MCF 10A (cell line): ENCODE results near the gene CDKL5. TPM values are rescaled to one million over a fixed set of nuclear protein-coding genes. Genes with fewer than 3 reads are reported as not detected.
A peak's percentile ranks its signal among the peaks of the same experiment; 100 is the strongest.

ENCODE experiments used
- BruUV-seq: library from RNA; stranded (reverse); fragments of 400-500 nt; replicated peaks from 2 replicates; lab custom pipeline; 2021; lab: Mats Ljungman, UMichigan
- CTCF ChIA-PET: fragments of 300-600 bp; sonication (Branson Sonifier 250); formaldehyde crosslinking; extraction: SDS; loops from one replicate; lab custom pipeline; 2021; ENCODE audit warnings: antibody characterized with exemption, inconsistent platforms; lab: Yijun Ruan, JAX
- POLR2A ChIA-PET: fragments of 300-600, 350-650 bp; sonication (Branson Sonifier 250); formaldehyde crosslinking; extraction: SDS; loops from one replicate; lab custom pipeline; 2020; ENCODE audit warnings: antibody characterized with exemption, inconsistent platforms; lab: Yijun Ruan, JAX
- DNase-seq: peaks from one replicate; pipeline ENCODE4 v3.0.0-alpha.2; 2018; ENCODE audit not compliant: unreplicated experiment
- H3K27ac Mint-ChIP-seq: one replicate; pipeline ENCODE4 v1.8.0; 2022; ENCODE audit warnings: mild to moderate bottlenecking, low read depth, mixed read lengths; ENCODE audit not compliant: unreplicated experiment
- H3K27me3 Mint-ChIP-seq: one replicate; pipeline ENCODE4 v1.8.0; 2022; ENCODE audit warnings: mixed read lengths; ENCODE audit not compliant: insufficient read depth, unreplicated experiment
- H3K36me3 Mint-ChIP-seq: one replicate; pipeline ENCODE4 v1.8.0; 2022; ENCODE audit warnings: mild to moderate bottlenecking, moderate library complexity, mixed read lengths; ENCODE audit not compliant: insufficient read depth, unreplicated experiment
- H3K4me1 Mint-ChIP-seq: one replicate; pipeline ENCODE4 v1.8.0; 2022; ENCODE audit warnings: mixed read lengths; ENCODE audit not compliant: insufficient read depth, unreplicated experiment
- H3K4me3 Mint-ChIP-seq: one replicate; pipeline ENCODE4 v1.8.0; 2022; ENCODE audit warnings: mild to moderate bottlenecking, moderate library complexity, mixed read lengths; ENCODE audit not compliant: unreplicated experiment
- H3K9me3 Mint-ChIP-seq: one replicate; pipeline ENCODE4 v1.8.0; 2022; ENCODE audit warnings: mixed read lengths; ENCODE audit not compliant: unreplicated experiment
- CTCF ChIP-seq: fragments of 200-600 bp; IDR thresholded peaks from one replicate; pipeline ENCODE4 v1.8.0; 2022; ENCODE audit warnings: antibody characterized with exemption, mild to moderate bottlenecking; ENCODE audit not compliant: unreplicated experiment
- intact Hi-C: fragments of 100-400 bp; cut with micrococcal nuclease; formaldehyde crosslinking; loops from 2 replicates; pipeline ENCODE4 v1.14.1; 2022
- total RNA-seq: library from RNA; stranded (reverse); gene quantifications from 2 replicates; pipeline ENCODE4 v1.2.3, GENCODE V29; 2022

The CDKL5 gene
- total RNA-seq, 1 experiment from 2014 or later = 8.2 TPM

GRCh38 chrX:18591834-18592233 is 166.4 kb downstream of the CDKL5 start:
- no TSS peak for BruUV-seq
- peaks cover 7% of the 10 kb centered on the region for H3K4me1 Mint-ChIP-seq
- intact Hi-C loops = no loop called here
- no peak for DNase-seq
- H3K36me3 Mint-ChIP-seq = peaks cover 8% of the 10 kb centered on the region
- CTCF ChIA-PET = no interaction called here
- no peak for TF ChIP-seq CTCF
- H3K4me3 Mint-ChIP-seq = no peak overlapping the region
- H3K27ac Mint-ChIP-seq = no peak overlapping the region
- POLR2A ChIA-PET = no interaction called here
- H3K9me3 Mint-ChIP-seq = peaks cover 10% of the 10 kb centered on the region
- no peaks in the 10 kb centered on the region for H3K27me3 Mint-ChIP-seq

DNA sequence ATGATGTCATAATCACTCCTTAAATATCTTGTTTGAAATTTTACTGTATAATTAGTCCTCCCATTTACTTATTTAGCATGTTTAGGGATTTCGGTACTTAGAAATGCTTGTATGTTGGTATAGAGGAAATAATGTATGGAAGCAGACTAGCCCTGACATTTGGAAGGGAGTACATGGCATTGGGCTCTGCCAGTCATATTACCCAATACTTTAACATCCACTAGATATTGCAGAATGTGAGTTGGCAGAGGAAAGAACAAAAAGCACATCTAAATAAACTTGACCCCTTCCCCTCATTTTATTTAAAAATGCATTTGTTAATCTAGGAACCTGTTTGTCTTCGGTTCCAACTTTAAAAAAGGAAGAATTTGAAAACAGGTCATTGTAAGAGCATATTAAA is 168.7 kb downstream of the CDKL5 start:
- Mint-ChIP-seq H3K27me3 (no peaks in the 10 kb centered on the region), H3K27ac (peak overlapping the region; percentile 0), H3K9me3 (peaks cover 10% of the 10 kb centered on the region), H3K36me3 (no peaks in the 10 kb centered on the region), H3K4me3 (no peak overlapping the region), H3K4me1 (peaks cover 7% of the 10 kb centered on the region)
- intact Hi-C loops = no loop called here
- no TSS peak for BruUV-seq
- ChIA-PET CTCF (no interaction called here), POLR2A (no interaction called here)
- DNase-seq = no peak
- TF ChIP-seq CTCF = no peak

GRCh38 chrX:18596096-18596495 is 170.7 kb downstream of the CDKL5 start:
- TF ChIP-seq CTCF = no peak
- Mint-ChIP-seq H3K4me1 (peaks cover 7% of the 10 kb centered on the region), H3K36me3 (no peaks in the 10 kb centered on the region), H3K9me3 (peaks cover 3% of the 10 kb centered on the region), H3K4me3 (no peak overlapping the region), H3K27me3 (no peaks in the 10 kb centered on the region), H3K27ac (peak overlapping the region; percentile 66)
- BruUV-seq = no TSS peak
- intact Hi-C loops = no loop called here
- DNase-seq = peak; percentile 2
- ChIA-PET CTCF (interaction anchor here (0.6 kb wide), 1 partner anchor 170 kb away, joined by 3 read pairs; no protein-coding TSS in a partner anchor), POLR2A (interaction anchor here (1.1 to 1.8 kb wide), 2 partner anchors 169 to 171 kb away, joined by 3 to 4 read pairs; no protein-coding TSS in a partner anchor)

- BruUV-seq = no TSS peak
- intact Hi-C loops = no loop called here
- no peak for DNase-seq
- no peak for TF ChIP-seq CTCF
- Mint-ChIP-seq H3K4me1 (peaks cover 7% of the 10 kb centered on the region), H3K36me3 (no peaks in the 10 kb centered on the region), H3K9me3 (no peaks in the 10 kb centered on the region), H3K4me3 (no peak overlapping the region), H3K27me3 (no peaks in the 10 kb centered on the region), H3K27ac (peak overlapping the region; percentile 42)
- CTCF ChIA-PET = interaction anchor here (0.6 kb wide), 1 partner anchor 159 kb away, joined by 3 read pairs; no protein-coding TSS in a partner anchor
- POLR2A ChIA-PET = no interaction called here
Observed at GRCh38 chrX:18598413-18598812, 173.0 kb downstream of the CDKL5 start.
